Astrocyte (in vitro differentiated cells and primary cell): Measurements from ENCODE around the gene ABHD13. TPM values are rescaled to one million over a fixed set of nuclear protein-coding genes. Genes with fewer than 3 reads are reported as not detected.

Experiments
- DNase-seq: peaks from one replicate; pipeline ENCODE4 v3.0.0-alpha.2; 2010; ENCODE audit warnings: low read depth
- FAIRE-seq: peaks from 2 replicates; lab custom pipeline; 2011; peaks lifted over from hg19 to GRCh38; lab: Jason Lieb, UNC
- H2AFZ ChIP-seq: 2 replicates; pipeline ENCODE4 v1.6.0; 2012; ENCODE audit warnings: low read depth, low read length, inconsistent platforms
- H3K27ac ChIP-seq: 2 replicates; pipeline ENCODE4 v1.5.1; 2011; ENCODE audit warnings: low read depth, low read length, inconsistent platforms
- H3K27me3 ChIP-seq: 2 replicates; pipeline ENCODE4 v1.6.0; 2011; ENCODE audit warnings: low read length, inconsistent platforms; ENCODE audit not compliant: insufficient read depth
- H3K36me3 ChIP-seq: 2 replicates; pipeline ENCODE4 v1.5.1; 2011; ENCODE audit warnings: low read length, inconsistent platforms; ENCODE audit not compliant: insufficient read depth
- H3K4me1 ChIP-seq: 2 replicates; pipeline ENCODE4 v1.5.1; 2011; ENCODE audit warnings: low read length, inconsistent platforms; ENCODE audit not compliant: insufficient read depth
- H3K4me2 ChIP-seq: 2 replicates; pipeline ENCODE4 v1.6.0; 2012; ENCODE audit warnings: low read length, inconsistent platforms
- H3K4me3 ChIP-seq: 2 replicates; pipeline ENCODE4 v1.5.1; 2011; ENCODE audit warnings: low read depth, mild to moderate bottlenecking, low read length, inconsistent platforms; ENCODE audit not compliant: insufficient read depth
- H3K79me2 ChIP-seq: 2 replicates; pipeline ENCODE4 v1.6.0; 2012; ENCODE audit warnings: mild to moderate bottlenecking, low read length, inconsistent platforms; ENCODE audit not compliant: insufficient read depth
- H3K9ac ChIP-seq: 2 replicates; pipeline ENCODE4 v1.6.0; 2012; ENCODE audit warnings: mild to moderate bottlenecking, low read length, inconsistent platforms
- H3K9me3 ChIP-seq: 2 replicates; pipeline ENCODE4 v1.5.1; 2012; ENCODE audit warnings: low read depth, mild to moderate bottlenecking, low read length, inconsistent platforms; ENCODE audit not compliant: insufficient read depth
- H4K20me1 ChIP-seq: 2 replicates; pipeline ENCODE4 v1.6.0; 2012; ENCODE audit warnings: low read length, inconsistent platforms; ENCODE audit not compliant: insufficient read depth
- H3K27ac Mint-ChIP-seq: one replicate; pipeline ENCODE4 v1.8.0; 2021; ENCODE audit warnings: mild to moderate bottlenecking, mixed read lengths; ENCODE audit not compliant: unreplicated experiment
- H3K27me3 Mint-ChIP-seq: one replicate; pipeline ENCODE4 v1.8.0; 2021; ENCODE audit warnings: low read depth, mixed read lengths; ENCODE audit not compliant: unreplicated experiment
- H3K36me3 Mint-ChIP-seq: one replicate; pipeline ENCODE4 v1.8.0; 2021; ENCODE audit warnings: low read depth, mixed read lengths; ENCODE audit not compliant: unreplicated experiment
- H3K4me1 Mint-ChIP-seq: one replicate; pipeline ENCODE4 v1.8.0; 2021; ENCODE audit warnings: low read depth, mixed read lengths; ENCODE audit not compliant: unreplicated experiment
- H3K4me3 Mint-ChIP-seq: one replicate; pipeline ENCODE4 v1.8.0; 2021; ENCODE audit warnings: mild to moderate bottlenecking, moderate library complexity, mixed read lengths; ENCODE audit not compliant: unreplicated experiment
- H3K9me3 Mint-ChIP-seq: one replicate; pipeline ENCODE4 v1.8.0; 2021; ENCODE audit warnings: mild to moderate bottlenecking, mixed read lengths; ENCODE audit not compliant: unreplicated experiment
- EZH2 ChIP-seq: IDR thresholded peaks from 2 replicates; pipeline ENCODE4 v1.6.1; 2012; ENCODE audit warnings: mild to moderate bottlenecking, low read length, inconsistent platforms; ENCODE audit not compliant: insufficient read depth
- total RNA-seq: library from RNA; stranded (reverse); gene quantifications from 2 replicates; pipeline ENCODE4 v1.2.1, GENCODE V29; 2021
- TF ChIP-seq, protein P1 (sequence below): IDR thresholded peaks from 2 replicates; pipeline ENCODE4 v1.5.1; 2011; ENCODE audit warnings: low read depth, mild to moderate bottlenecking, inconsistent platforms, low read length, moderate library complexity; ENCODE audit not compliant: insufficient read depth

Gene ABHD13
- total RNA-seq, 1 donor from 2014 or later: 8.5 TPM

DNA sequence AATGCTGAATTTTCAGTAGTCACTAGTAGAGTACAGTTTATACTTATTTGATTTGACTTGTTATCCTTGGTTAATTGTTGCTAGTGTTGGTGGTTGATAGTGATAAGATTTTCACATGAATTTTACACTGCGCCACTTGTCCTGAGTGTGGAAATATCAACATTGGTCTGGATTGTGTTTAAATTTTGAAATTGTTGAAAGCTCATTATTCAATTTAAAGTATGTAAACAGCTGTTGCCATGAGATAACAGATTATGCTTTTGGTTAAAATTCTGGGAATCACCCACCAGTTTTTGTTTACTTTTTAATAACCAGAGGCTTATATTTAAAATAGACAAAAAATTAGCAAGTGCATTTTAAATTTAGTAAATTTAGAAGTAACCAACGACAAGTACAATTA lies 39.1 kb downstream of the ABHD13 start:
- Histone ChIP-seq H3K27ac (no peak overlapping the region), H3K79me2 (no peaks in the 10 kb centered on the region), H3K4me1 (no peaks in the 10 kb centered on the region), H3K27me3 (no peaks in the 10 kb centered on the region), H4K20me1 (no peaks in the 10 kb centered on the region), H3K36me3 (no peaks in the 10 kb centered on the region), H3K4me2 (no peak overlapping the region), H3K4me3 (no peak overlapping the region), H2AFZ (no peak overlapping the region), H3K9me3 (no peaks in the 10 kb centered on the region), H3K9ac (no peak overlapping the region)
- TF ChIP-seq EZH2: no peak
- TF ChIP-seq, protein P1, sequence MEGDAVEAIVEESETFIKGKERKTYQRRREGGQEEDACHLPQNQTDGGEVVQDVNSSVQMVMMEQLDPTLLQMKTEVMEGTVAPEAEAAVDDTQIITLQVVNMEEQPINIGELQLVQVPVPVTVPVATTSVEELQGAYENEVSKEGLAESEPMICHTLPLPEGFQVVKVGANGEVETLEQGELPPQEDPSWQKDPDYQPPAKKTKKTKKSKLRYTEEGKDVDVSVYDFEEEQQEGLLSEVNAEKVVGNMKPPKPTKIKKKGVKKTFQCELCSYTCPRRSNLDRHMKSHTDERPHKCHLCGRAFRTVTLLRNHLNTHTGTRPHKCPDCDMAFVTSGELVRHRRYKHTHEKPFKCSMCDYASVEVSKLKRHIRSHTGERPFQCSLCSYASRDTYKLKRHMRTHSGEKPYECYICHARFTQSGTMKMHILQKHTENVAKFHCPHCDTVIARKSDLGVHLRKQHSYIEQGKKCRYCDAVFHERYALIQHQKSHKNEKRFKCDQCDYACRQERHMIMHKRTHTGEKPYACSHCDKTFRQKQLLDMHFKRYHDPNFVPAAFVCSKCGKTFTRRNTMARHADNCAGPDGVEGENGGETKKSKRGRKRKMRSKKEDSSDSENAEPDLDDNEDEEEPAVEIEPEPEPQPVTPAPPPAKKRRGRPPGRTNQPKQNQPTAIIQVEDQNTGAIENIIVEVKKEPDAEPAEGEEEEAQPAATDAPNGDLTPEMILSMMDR: no peak
- no peaks in the 10 kb centered on the region for H3K27me3 Mint-ChIP-seq
- no peak overlapping the region for H3K27ac Mint-ChIP-seq
- DNase-seq: no peak
- H3K36me3 Mint-ChIP-seq: no peaks in the 10 kb centered on the region
- no peak for FAIRE-seq
- peaks cover 2% of the 10 kb centered on the region for H3K9me3 Mint-ChIP-seq
- H3K4me1 Mint-ChIP-seq: no peaks in the 10 kb centered on the region
- no peak overlapping the region for H3K4me3 Mint-ChIP-seq

DNA sequence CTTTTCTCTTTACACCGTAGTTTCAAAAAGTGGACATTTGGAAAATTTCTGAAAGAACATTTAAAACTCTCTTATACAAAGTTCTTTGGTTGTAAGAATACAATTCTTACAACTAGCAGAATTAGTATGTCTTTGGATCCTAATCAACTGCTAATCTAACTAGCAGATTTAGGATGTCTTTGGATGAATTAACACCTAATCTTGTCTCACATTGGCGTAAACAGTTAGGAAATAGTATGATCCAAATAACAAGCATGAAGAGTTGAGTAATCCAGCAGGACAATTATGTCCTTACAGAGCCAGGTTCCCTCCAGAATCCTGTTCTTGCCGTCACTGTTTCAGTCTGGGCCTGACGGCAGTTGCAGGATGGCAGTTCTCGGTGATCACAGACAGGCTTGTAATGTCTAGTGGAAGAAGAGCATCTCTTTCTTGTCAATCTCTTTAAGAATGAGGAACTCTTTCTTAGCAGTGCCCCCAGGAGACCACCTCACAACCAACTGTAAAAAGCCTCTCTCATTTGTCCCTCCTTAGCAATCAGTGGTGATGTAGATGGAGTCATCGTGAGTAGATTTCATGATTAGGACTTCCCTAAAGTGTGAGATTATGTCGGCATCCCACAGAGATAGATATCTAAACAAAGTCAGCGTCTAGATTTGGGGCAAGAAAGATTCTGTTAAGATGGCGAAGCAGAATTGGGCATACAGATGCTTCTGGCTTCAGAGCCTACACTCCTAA lies 45.6 kb downstream of the ABHD13 start:
- DNase-seq: no peak
- Histone ChIP-seq H3K79me2 (no peaks in the 10 kb centered on the region), H3K4me1 (no peaks in the 10 kb centered on the region), H3K9me3 (no peaks in the 10 kb centered on the region), H3K9ac (no peak overlapping the region), H3K36me3 (no peaks in the 10 kb centered on the region), H3K27ac (no peak overlapping the region), H3K4me2 (no peak overlapping the region), H3K27me3 (no peaks in the 10 kb centered on the region), H3K4me3 (no peak overlapping the region), H2AFZ (no peak overlapping the region), H4K20me1 (no peaks in the 10 kb centered on the region)
- no peaks in the 10 kb centered on the region for H3K9me3 Mint-ChIP-seq
- no peaks in the 10 kb centered on the region for H3K36me3 Mint-ChIP-seq
- peaks cover 5% of the 10 kb centered on the region for H3K4me1 Mint-ChIP-seq
- TF ChIP-seq, protein P1: no peak
- no peak for TF ChIP-seq EZH2
- no peak overlapping the region for H3K4me3 Mint-ChIP-seq
- H3K27me3 Mint-ChIP-seq: no peaks in the 10 kb centered on the region
- no peak for FAIRE-seq
- H3K27ac Mint-ChIP-seq: no peak overlapping the region

DNA sequence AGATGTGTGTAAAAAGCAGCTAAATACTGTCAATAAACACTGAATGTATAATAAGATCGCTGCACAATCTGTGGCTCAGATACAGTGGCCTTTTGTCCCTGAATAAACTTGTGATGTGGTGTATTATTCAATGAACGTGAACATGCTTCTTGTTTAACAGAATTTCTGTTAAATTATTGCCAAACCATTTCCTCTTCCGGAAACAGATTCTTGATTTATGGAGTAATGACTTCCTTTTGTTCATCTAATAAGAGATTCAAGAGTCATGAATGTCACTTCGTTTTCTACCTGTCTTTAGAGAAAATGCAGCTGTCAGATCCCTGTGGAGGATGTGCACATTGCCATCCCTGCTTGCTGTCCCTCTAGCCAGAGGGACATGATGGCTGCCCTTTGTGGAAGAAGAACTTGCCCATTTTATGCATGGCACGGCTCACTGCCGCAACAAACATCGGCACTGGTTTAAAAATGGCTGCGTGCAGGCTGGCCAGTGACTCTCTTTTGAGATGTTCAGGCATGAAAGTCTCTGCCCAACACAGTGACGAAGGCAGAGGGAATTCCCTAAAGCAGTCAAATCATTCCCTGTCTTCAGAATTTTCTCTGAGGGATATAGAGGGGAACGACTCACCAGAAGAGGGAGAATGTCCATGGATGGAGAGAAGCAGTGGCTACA lies 48.3 kb downstream of the ABHD13 start:
- Histone ChIP-seq H3K4me3 (no peak overlapping the region), H3K9me3 (no peaks in the 10 kb centered on the region), H4K20me1 (no peaks in the 10 kb centered on the region), H3K4me1 (peaks cover 7% of the 10 kb centered on the region), H3K9ac (no peak overlapping the region), H3K36me3 (no peaks in the 10 kb centered on the region), H3K79me2 (no peaks in the 10 kb centered on the region), H2AFZ (no peak overlapping the region), H3K27me3 (no peaks in the 10 kb centered on the region), H3K27ac (no peak overlapping the region), H3K4me2 (no peak overlapping the region)
- H3K4me1 Mint-ChIP-seq: peaks cover 18% of the 10 kb centered on the region
- no peak overlapping the region for H3K4me3 Mint-ChIP-seq
- DNase-seq (no peak), FAIRE-seq (no peak)
- TF ChIP-seq, protein P1: no peak
- TF ChIP-seq EZH2: no peak
- no peak overlapping the region for H3K27ac Mint-ChIP-seq
- H3K36me3 Mint-ChIP-seq: no peaks in the 10 kb centered on the region
- no peaks in the 10 kb centered on the region for H3K27me3 Mint-ChIP-seq
- no peaks in the 10 kb centered on the region for H3K9me3 Mint-ChIP-seq
